ENCODE measurements around the gene TMCO1.
"Not testable (repeated sequence)": the region's sequence is repeated elsewhere in the genome, so short reads cannot be mapped to it uniquely, and the experiment has no call there.

Gene TMCO1

DNA sequence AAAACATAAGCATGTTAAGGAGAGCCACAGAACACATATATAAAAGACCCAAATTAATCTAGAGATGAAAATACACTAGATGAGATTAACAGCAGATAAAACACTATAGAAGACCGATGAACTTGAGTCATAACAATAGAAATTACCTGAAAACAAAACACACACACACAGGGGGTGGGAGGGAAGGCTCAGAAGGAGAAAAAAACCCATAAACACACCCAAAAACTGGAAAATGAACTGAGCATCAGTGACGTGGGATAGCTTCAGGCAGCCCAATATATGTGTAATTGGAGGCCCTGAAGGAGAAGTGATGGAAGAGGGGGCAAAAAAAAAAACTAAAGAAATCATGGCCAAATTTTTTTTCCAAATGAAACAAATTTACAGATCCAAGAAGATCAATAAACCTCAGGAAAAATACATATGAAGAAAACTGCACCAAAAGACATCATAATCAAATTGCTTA, 81.7 kb downstream of the TMCO1 start:
- no peak for DNase-seq (ENCODE audit: low read depth in 3 of 3)

GRCh38 chr1:165686121-165686970, 82.3 kb downstream of the TMCO1 start:
- no peak for DNase-seq (ENCODE audit: low read depth in 3 of 3)

GRCh38 chr1:165683848-165684485, 84.7 kb downstream of the TMCO1 start:
- DNase-seq (ENCODE audit: low read depth in 3 of 3) = no peak

- DNase-seq (ENCODE audit: low read depth in 3 of 3) = not testable (repeated sequence)
Measured at GRCh38 chr1:165680773-165681172, 87.9 kb downstream of the TMCO1 start.

DNA sequence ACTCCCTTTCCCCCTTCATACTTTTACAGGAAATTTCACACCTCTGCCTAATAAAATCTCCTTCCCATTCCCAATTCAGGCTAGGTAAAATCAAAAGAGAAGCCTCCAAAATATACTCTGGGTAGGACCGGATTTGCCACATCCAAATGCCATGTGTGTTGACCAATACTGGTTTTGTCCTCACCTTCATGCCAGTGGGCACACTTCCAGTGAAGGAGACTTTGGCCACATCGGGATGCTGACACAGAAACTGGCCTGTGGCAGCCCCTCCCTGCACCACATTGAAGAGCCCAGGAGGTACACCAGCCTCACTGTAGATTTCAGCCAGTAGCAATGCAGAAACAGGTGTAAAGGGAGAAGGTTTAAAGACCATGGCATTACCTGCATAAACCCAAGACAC, 88.4 kb downstream of the TMCO1 start:
- no peak for DNase-seq (ENCODE audit: low read depth in 3 of 3)

DNA sequence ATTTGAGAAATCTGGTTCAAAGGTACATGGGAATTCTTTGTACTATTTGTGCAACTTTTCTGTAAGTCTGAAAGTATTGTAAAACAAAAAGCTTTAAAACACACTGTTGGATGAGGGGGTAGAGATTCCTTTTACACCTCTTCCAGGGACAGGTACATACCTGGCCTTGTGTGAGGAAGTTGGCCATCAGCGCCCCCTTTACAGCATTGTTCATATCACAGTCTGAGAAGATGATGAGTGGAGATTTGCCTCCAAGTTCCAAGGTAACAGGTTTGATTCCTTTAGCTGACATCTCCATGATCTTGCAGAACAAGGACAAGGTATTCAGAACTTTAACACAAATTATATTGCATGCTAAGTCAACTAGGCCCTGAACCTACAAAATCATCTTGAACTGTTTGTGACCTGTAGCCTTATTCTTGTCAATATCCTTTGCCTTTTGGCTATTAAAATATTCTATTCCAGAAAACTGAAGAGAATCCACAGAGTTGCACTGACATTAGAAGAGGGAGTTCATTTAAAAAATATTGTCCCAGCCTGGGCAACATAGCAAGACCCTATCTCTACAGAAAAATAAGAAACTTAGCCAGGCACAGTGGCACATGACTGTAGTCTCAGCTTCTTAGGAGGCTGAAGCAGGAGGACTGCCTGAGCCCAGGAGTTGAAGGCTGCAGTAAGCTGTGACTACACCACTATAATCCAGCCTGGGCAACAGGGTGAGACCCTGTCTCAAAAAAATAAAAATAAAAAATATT, 89.2 kb downstream of the TMCO1 start:
- DNase-seq (ENCODE audit: low read depth in 3 of 3) = no peak

GRCh38 chr1:165678509-165678908, 90.2 kb downstream of the TMCO1 start:
- no peak for DNase-seq (ENCODE audit: low read depth in 3 of 3)

All from stimulated activated CD4-positive, alpha-beta T cell treated with anti-CD3 and anti-CD28 coated beads, TNF-alpha, amount 100 ng/mL, for 4 hours (primary cell).